Right lobe of liver (tissue), 6 donors: Measurements from ENCODE around the gene UNC5B. TPM values are rescaled to one million over a fixed set of nuclear protein-coding genes. Genes with fewer than 3 reads are reported as not detected.

Experiments
- ATAC-seq, 4 donors: fragments of 200-7000 bp; cut with Tn5 transposase; one replicate each; pipeline ENCODE4 v1.9.1; 2020; ENCODE audit warnings: mild to moderate bottlenecking in 4 of 4, moderate library complexity in 4 of 4
- DNase-seq, 3 donors: peaks; one replicate each; pipeline ENCODE4 v3.0.0-alpha.2; 2020
- H3K27ac ChIP-seq, 3 donors: fragments of 200-600 bp; one replicate each; pipeline ENCODE4 v1.8.0; 2022
- H3K27me3 ChIP-seq, 2 donors: fragments of 200-600 bp; one replicate each; pipeline ENCODE4 v1.8.0; 2022
- H3K36me3 ChIP-seq, 4 donors: fragments of 200-600 bp; sonication (generic) in 1 of 4; one replicate each; pipeline versions ENCODE4 v1.5.1 to v1.8.0; 2017 to 2022; ENCODE audit warnings: control low read depth in 1 of 4
- H3K4me1 ChIP-seq, 4 donors: fragments of 200-600 bp; sonication (generic) in 1 of 4; one replicate each; pipeline versions ENCODE4 v1.5.1 to v1.8.0; 2017 to 2022; ENCODE audit warnings: control low read depth in 1 of 4
- H3K4me3 ChIP-seq, 3 donors: fragments of 200-600 bp; one replicate each; pipeline ENCODE4 v1.8.0; 2022
- H3K9me3 ChIP-seq, 4 donors: fragments of 200-600 bp; sonication (generic) in 1 of 4; one replicate each; pipeline versions ENCODE4 v1.5.1 to v1.8.0; 2017 to 2022; ENCODE audit warnings: control low read depth in 1 of 4
- CTCF ChIP-seq, 4 donors: fragments of 200-600 bp in 3 of 4; fragments of 450-650 bp in 1 of 4; IDR thresholded peaks; one replicate each; pipeline versions ENCODE4 v1.5.1 to v1.8.0; 2016 to 2022; ENCODE audit warnings: antibody characterized with exemption in 4 of 4, mild to moderate bottlenecking in 2 of 4
- POLR2A ChIP-seq: fragments of 450-650 bp; IDR thresholded peaks from one replicate; pipeline ENCODE4 v1.6.1; 2017; ENCODE audit warnings: antibody characterized with exemption, mild to moderate bottlenecking
- WGBS: methylation state at CpG from one replicate; pipeline ENCODE4 v1.1.6; 2018; ENCODE audit warnings: low coverage, low lambda C conversion rate; ENCODE audit not compliant: insufficient coverage; ENCODE audit errors: missing lambda C conversion rate; 5-methylcytosine and 5-hydroxymethylcytosine counted together
- intact Hi-C, 2 donors: fragments of 100-400 bp; cut with DNase I; formaldehyde crosslinking; loops; one replicate each; pipeline versions ENCODE4 v1.11.2 to v1.14.1; 2022
- total RNA-seq, 6 experiments: library from RNA; depleted of rRNA in 2 of 6; stranded (reverse); fragments of >200 nt in 2 of 6; fragmentation: NEBNext Ultra II Directional in 3 of 6; extraction: Animal tissue kit (Norgen Biotek cat#: 25700) in 3 of 6; gene quantifications; one replicate each; pipeline versions ENCODE4 v1.1.0 to v1.2.4, GENCODE V29; 2016 to 2023
- donor health status: DM: no; HTN: yes; CAD: no.
- donor health status: DM: no; HTN: no; CAD: no.
- donor health status: DM: no; HTN: no; CAD: no.
- donor health status: DM: no; HTN: yes; CAD: no.
- donor health status: DM: no; HTN: yes; CAD: no.

UNC5B gene
- total RNA-seq, 6 experiments from 2014 or later = 1.0 to 6.2 (median 2.1) TPM

DNA sequence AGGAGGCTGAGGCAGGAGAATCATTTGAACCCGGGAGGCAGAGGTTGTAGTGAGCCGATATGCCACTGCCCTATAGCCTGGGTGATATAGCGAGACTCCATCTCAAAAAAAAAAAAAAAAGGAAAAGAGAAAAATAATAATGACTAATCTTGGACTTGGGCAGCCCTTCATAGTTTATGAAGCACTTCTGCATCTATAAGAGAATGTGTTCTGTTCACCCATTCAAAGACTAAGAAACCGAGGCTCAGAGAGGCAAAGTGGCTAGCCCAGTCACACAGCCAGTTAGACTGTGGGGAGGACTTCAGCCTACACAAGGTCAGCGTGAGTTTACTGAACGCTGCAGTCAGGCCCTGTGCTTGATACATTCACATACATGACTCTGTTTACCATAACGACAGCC, 46.9 kb downstream of the UNC5B start:
- TF ChIP-seq POLR2A (no peak), CTCF (IDR thresholded peaks at IDR 0.05) (no peak)
- H3K9me3 ChIP-seq = no peaks in the 10 kb centered on the region
- H3K4me1 ChIP-seq = no peaks in the 10 kb centered on the region
- intact Hi-C loops = no loop called here
- no peak for DNase-seq
- H3K27me3 ChIP-seq = no peaks in the 10 kb centered on the region
- H3K27ac ChIP-seq = no peak overlapping the region
- WGBS = 92% methylated on average over 6 of the region's 7 CpGs
- H3K36me3 ChIP-seq = no peaks in the 10 kb centered on the region
- H3K4me3 ChIP-seq = no peak overlapping the region
- no peak for ATAC-seq

DNA sequence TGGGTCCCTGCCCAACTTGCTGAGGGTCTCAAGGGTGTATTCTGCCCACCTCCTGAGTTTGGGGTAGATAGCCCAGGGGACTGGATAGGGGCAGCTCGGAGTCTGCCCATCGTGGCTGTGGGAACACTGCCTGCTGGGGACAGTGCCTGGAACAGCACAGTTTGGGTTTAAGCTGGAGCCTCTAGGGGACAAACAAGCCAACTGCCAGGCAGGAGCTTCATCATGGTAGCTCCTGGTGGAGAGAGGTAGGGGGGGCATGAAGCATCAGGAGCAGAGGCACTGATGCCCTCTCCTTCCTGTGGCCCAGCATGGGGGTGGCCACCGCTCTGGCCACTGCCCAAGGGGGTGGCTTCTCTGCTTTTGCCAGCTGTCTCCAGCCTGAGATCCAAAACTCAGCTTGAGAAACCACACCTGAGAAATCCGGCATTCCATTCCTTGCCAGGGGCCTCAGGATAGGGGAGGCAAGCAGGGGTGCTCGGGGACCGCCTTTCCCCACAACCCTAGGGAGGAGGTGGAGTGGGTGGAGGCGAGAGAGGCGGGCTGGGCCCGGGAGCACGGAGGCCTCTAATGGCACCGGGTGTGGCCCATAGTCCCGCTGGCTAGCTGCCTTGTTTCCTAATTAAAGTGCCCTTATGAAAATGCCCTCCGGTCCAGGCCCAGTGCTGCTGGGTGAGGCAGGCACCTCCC, 47.6 kb downstream of the UNC5B start:
- Histone ChIP-seq H3K4me1 (no peaks in the 10 kb centered on the region), H3K36me3 (no peaks in the 10 kb centered on the region), H3K4me3 (no peak overlapping the region), H3K27ac (no peak overlapping the region), H3K27me3 (no peaks in the 10 kb centered on the region), H3K9me3 (no peaks in the 10 kb centered on the region)
- WGBS = 80% methylated on average over 1 of the region's 13 CpGs
- TF ChIP-seq CTCF (IDR thresholded peaks at IDR 0.05) = no peak
- TF ChIP-seq POLR2A = no peak
- intact Hi-C loops = no loop called here
- DNase-seq = no peak
- ATAC-seq = no peak

DNA sequence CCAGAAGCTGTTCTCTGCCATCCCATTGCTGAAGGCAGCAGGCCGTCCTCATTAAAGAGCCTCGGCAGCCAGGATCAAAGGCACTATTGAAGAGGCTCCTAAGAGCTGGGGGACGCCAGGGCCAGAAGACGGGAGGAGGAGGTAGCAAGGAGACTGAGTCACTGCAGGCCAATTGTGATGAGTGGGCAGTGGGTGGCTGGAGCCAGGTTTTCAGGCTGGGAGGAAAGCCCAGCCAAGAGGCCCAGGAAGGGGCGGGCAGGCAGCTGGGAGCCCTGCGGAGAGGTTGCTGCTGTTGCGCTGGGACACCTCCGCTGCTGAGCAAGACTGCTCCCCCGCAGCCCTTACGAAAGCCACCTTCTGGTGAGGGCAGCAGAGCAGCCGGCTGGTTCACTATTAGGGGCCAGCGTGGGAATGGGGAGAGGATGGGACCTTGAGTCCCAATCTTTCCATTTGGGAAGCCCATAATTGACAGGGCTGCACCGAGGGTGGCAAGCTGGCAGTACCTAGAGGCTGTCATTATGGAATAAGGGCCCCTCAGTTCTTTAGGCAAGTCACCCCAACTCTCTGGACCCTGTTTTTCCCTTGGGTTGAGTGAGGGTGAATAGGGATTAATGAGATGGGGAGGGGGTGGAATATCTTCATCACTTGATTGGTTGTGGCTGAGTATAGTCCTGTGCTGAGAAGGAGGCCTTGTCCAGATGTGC, 48.4 kb downstream of the UNC5B start:
- TF ChIP-seq POLR2A (no peak), CTCF (IDR thresholded peaks at IDR 0.05) (no peak)
- no peak for DNase-seq
- no peak overlapping the region for H3K27ac ChIP-seq
- H3K9me3 ChIP-seq = no peaks in the 10 kb centered on the region
- no peaks in the 10 kb centered on the region for H3K4me1 ChIP-seq
- intact Hi-C loops = no loop called here
- no peaks in the 10 kb centered on the region for H3K36me3 ChIP-seq
- H3K4me3 ChIP-seq = no peak overlapping the region
- no peak for ATAC-seq
- whole genome bisulfite sequencing = 70% methylated on average over 4 of the region's 13 CpGs
- no peaks in the 10 kb centered on the region for H3K27me3 ChIP-seq

DNA sequence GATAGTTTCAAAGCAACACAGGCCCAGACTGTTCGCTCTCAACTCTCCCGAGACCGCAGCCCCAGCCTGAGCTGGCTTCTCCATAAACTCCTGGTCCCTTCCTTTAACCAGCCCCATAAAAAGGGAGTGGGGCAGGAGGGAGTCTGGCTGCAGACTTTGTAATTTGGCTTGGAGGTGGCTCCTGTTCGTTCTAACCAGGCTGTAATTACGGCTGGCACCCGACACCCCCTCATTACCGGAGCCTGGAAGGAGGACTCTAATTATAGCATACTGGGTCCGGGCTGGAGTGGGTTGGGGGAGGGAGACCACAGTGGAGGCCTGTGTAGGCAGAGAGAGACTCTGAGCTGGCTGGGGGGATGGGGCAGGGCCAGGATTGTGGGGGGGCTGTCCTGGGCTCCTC, 49.7 kb downstream of the UNC5B start:
- DNase-seq (no peak), ATAC-seq (no peak)
- Histone ChIP-seq H3K9me3 (no peaks in the 10 kb centered on the region), H3K4me1 (peaks cover 0 to 5% (median 0%) of the 10 kb centered on the region in 4 donors), H3K4me3 (no peak overlapping the region), H3K36me3 (no peaks in the 10 kb centered on the region), H3K27ac (no peak overlapping the region), H3K27me3 (no peaks in the 10 kb centered on the region)
- intact Hi-C loops = no loop called here
- WGBS = 71% methylated on average over 4 of the region's 8 CpGs
- TF ChIP-seq POLR2A = no peak
- no peak for TF ChIP-seq CTCF (IDR thresholded peaks at IDR 0.05)
